ENCODE results near the gene BARHL1.

The BARHL1 gene

GRCh38 chr9:132575811-132576210 lies 6.6 kb upstream of the BARHL1 start:
- H3K4me1 Mint-ChIP-seq: no peaks in the 10 kb centered on the region
- DNase-seq (no peak), ATAC-seq (no peak)
- no peak overlapping the region for H3K27ac Mint-ChIP-seq
- no peaks in the 10 kb centered on the region for H3K9me3 Mint-ChIP-seq
- peaks cover 92% of the 10 kb centered on the region for H3K27me3 Mint-ChIP-seq
- no peak overlapping the region for H3K4me3 Mint-ChIP-seq

- DNase-seq (no peak), ATAC-seq (no peak)
- H3K4me1 Mint-ChIP-seq: peaks cover 13% of the 10 kb centered on the region
- H3K4me3 Mint-ChIP-seq: no peak overlapping the region
- H3K27ac Mint-ChIP-seq: no peak overlapping the region
- peaks cover 94% of the 10 kb centered on the region for H3K27me3 Mint-ChIP-seq
- no peaks in the 10 kb centered on the region for H3K9me3 Mint-ChIP-seq
Observed at GRCh38 chr9:132577119-132577518, 5.3 kb upstream of the BARHL1 start.

GRCh38 chr9:132578367-132578932 lies 4.0 kb upstream of the BARHL1 start:
- no peak overlapping the region for H3K27ac Mint-ChIP-seq
- peaks cover 97% of the 10 kb centered on the region for H3K27me3 Mint-ChIP-seq
- H3K4me1 Mint-ChIP-seq: peaks cover 13% of the 10 kb centered on the region
- no peak for ATAC-seq
- H3K9me3 Mint-ChIP-seq: no peaks in the 10 kb centered on the region
- H3K4me3 Mint-ChIP-seq: no peak overlapping the region
- no peak for DNase-seq

GRCh38 chr9:132579427-132579798 lies 3.0 kb upstream of the BARHL1 start:
- peaks cover 100% of the 10 kb centered on the region for H3K27me3 Mint-ChIP-seq
- no peaks in the 10 kb centered on the region for H3K9me3 Mint-ChIP-seq
- no peak for ATAC-seq
- no peak overlapping the region for H3K4me3 Mint-ChIP-seq
- no peak overlapping the region for H3K27ac Mint-ChIP-seq
- no peak for DNase-seq
- H3K4me1 Mint-ChIP-seq: peaks cover 15% of the 10 kb centered on the region

- H3K27me3 Mint-ChIP-seq: peaks cover 100% of the 10 kb centered on the region
- peaks cover 29% of the 10 kb centered on the region for H3K4me1 Mint-ChIP-seq
- no peak for ATAC-seq
- H3K9me3 Mint-ChIP-seq: no peaks in the 10 kb centered on the region
- DNase-seq: no peak
- no peak overlapping the region for H3K27ac Mint-ChIP-seq
- no peak overlapping the region for H3K4me3 Mint-ChIP-seq
Observed at GRCh38 chr9:132582786-132583583, 579 bp downstream of the BARHL1 start.

GRCh38 chr9:132583584-132584304 lies 1.3 kb downstream of the BARHL1 start:
- Mint-ChIP-seq H3K27me3 (peaks cover 100% of the 10 kb centered on the region), H3K4me3 (no peak overlapping the region), H3K9me3 (no peaks in the 10 kb centered on the region), H3K27ac (peak overlapping the region in 1 of 2 donors; percentile 92), H3K4me1 (peaks cover 30% of the 10 kb centered on the region)
- DNase-seq (no peak), ATAC-seq (no peak)

GRCh38 chr9:132584601-132585560 lies 2.5 kb downstream of the BARHL1 start:
- H3K4me1 Mint-ChIP-seq: peaks cover 40% of the 10 kb centered on the region
- H3K27me3 Mint-ChIP-seq: peaks cover 100% of the 10 kb centered on the region
- H3K27ac Mint-ChIP-seq: peak overlapping the region in 1 of 2 donors; percentile 20
- DNase-seq (no peak), ATAC-seq (no peak)
- no peak overlapping the region for H3K4me3 Mint-ChIP-seq
- no peaks in the 10 kb centered on the region for H3K9me3 Mint-ChIP-seq

- peaks cover 49% of the 10 kb centered on the region for H3K4me1 Mint-ChIP-seq
- no peaks in the 10 kb centered on the region for H3K9me3 Mint-ChIP-seq
- DNase-seq (no peak), ATAC-seq (no peak)
- peak overlapping the region in 1 of 2 donors; percentile 1 for H3K4me3 Mint-ChIP-seq
- peaks cover 100% of the 10 kb centered on the region for H3K27me3 Mint-ChIP-seq
- H3K27ac Mint-ChIP-seq: no peak overlapping the region
Observed at GRCh38 chr9:132585954-132586829, 3.8 kb downstream of the BARHL1 start.

GRCh38 chr9:132586830-132587591 lies 4.6 kb downstream of the BARHL1 start:
- H3K27me3 Mint-ChIP-seq: peaks cover 100% of the 10 kb centered on the region
- no peak overlapping the region for H3K27ac Mint-ChIP-seq
- no peak overlapping the region for H3K4me3 Mint-ChIP-seq
- DNase-seq: no peak
- H3K4me1 Mint-ChIP-seq: peaks cover 44% of the 10 kb centered on the region
- no peak for ATAC-seq
- no peaks in the 10 kb centered on the region for H3K9me3 Mint-ChIP-seq

- H3K27me3 Mint-ChIP-seq: peaks cover 100% of the 10 kb centered on the region
- H3K27ac Mint-ChIP-seq: no peak overlapping the region
- H3K4me3 Mint-ChIP-seq: no peak overlapping the region
- DNase-seq (no peak), ATAC-seq (no peak)
- H3K4me1 Mint-ChIP-seq: peaks cover 42% of the 10 kb centered on the region
- no peaks in the 10 kb centered on the region for H3K9me3 Mint-ChIP-seq
Observed at GRCh38 chr9:132587592-132587955, 5.2 kb downstream of the BARHL1 start.

- no peak overlapping the region for H3K4me3 Mint-ChIP-seq
- ATAC-seq (no peak), DNase-seq (no peak)
- H3K4me1 Mint-ChIP-seq: peaks cover 42% of the 10 kb centered on the region
- no peaks in the 10 kb centered on the region for H3K9me3 Mint-ChIP-seq
- H3K27ac Mint-ChIP-seq: no peak overlapping the region
- H3K27me3 Mint-ChIP-seq: peaks cover 97% of the 10 kb centered on the region
Observed at GRCh38 chr9:132588098-132588497, 5.7 kb downstream of the BARHL1 start.

GRCh38 chr9:132588501-132589147 lies 6.2 kb downstream of the BARHL1 start:
- H3K27me3 Mint-ChIP-seq: peaks cover 92% of the 10 kb centered on the region
- peaks cover 42% of the 10 kb centered on the region for H3K4me1 Mint-ChIP-seq
- DNase-seq (no peak), ATAC-seq (no peak)
- H3K27ac Mint-ChIP-seq: no peak overlapping the region
- H3K4me3 Mint-ChIP-seq: peak overlapping the region in 1 of 2 donors; percentile 21
- H3K9me3 Mint-ChIP-seq: no peaks in the 10 kb centered on the region

GRCh38 chr9:132589148-132590036 lies 7.0 kb downstream of the BARHL1 start:
- no peak overlapping the region for H3K27ac Mint-ChIP-seq
- ATAC-seq: peak; percentile 60
- H3K27me3 Mint-ChIP-seq: peaks cover 84% of the 10 kb centered on the region
- peaks cover 41% of the 10 kb centered on the region for H3K4me1 Mint-ChIP-seq
- DNase-seq: no peak
- H3K4me3 Mint-ChIP-seq: peak overlapping the region in 1 of 2 donors; percentile 55
- H3K9me3 Mint-ChIP-seq: no peaks in the 10 kb centered on the region
